Endothelial cell of umbilical vein (primary cell): Measurements from ENCODE around the gene THSD1. TPM values are rescaled to one million over a fixed set of nuclear protein-coding genes. Genes with fewer than 3 reads are reported as not detected.

Experiments
- BruUV-seq: library from RNA; stranded (reverse); fragments of 400-500 nt; replicated peaks from 2 replicates; lab custom pipeline; 2021; lab: Mats Ljungman, UMichigan
- CTCF ChIA-PET: fragments of 300-600, 350-600 bp; sonication (Branson Sonifier 250); formaldehyde crosslinking; loops from one replicate; lab custom pipeline; 2021; ENCODE audit warnings: antibody characterized with exemption, inconsistent platforms; lab: Charles Lee
- POLR2A ChIA-PET: fragments of 300-600, 350-600 bp; sonication (Branson Sonifier 250); formaldehyde crosslinking; loops from one replicate; lab custom pipeline; 2021; ENCODE audit warnings: antibody characterized with exemption, inconsistent platforms; lab: Charles Lee
- DNase-seq: peaks from one replicate; pipeline ENCODE4 v3.0.0-alpha.2; 2011; ENCODE audit warnings: low read depth, low spot score
- FAIRE-seq: peaks from 2 replicates; lab custom pipeline; 2011; peaks lifted over from hg19 to GRCh38; lab: Jason Lieb, UNC
- H2AFZ ChIP-seq: 2 replicates; pipeline ENCODE4 v1.6.0; 2012; ENCODE audit warnings: low read depth, low read length, control low read depth, inconsistent platforms
- H3K27ac ChIP-seq: 2 replicates; pipeline ENCODE4 v1.5.1; 2011; ENCODE audit warnings: low read depth, mild to moderate bottlenecking, control low read depth, low read length, moderate library complexity; ENCODE audit not compliant: insufficient read depth
- H3K27me3 ChIP-seq, 2 experiments: 2 replicates each; pipeline versions ENCODE4 v1.6.0 to v1.6.1; 2011; ENCODE audit warnings: low read length in 2 of 2, mixed read lengths in 1 of 2; ENCODE audit not compliant: control insufficient read depth in 2 of 2, insufficient read depth in 2 of 2
- H3K36me3 ChIP-seq, 2 experiments: 2 replicates in 1 of 2; 3 replicates in 1 of 2; pipeline ENCODE4 v1.5.1; 2011; ENCODE audit warnings: low read length in 2 of 2, mild to moderate bottlenecking in 1 of 2, moderate library complexity in 1 of 2; ENCODE audit not compliant: control insufficient read depth in 2 of 2, insufficient read depth in 2 of 2; ENCODE audit errors: extremely low read depth in 1 of 2
- H3K4me1 ChIP-seq: 3 replicates; pipeline ENCODE4 v1.5.1; 2011; ENCODE audit warnings: mild to moderate bottlenecking, low read length; ENCODE audit not compliant: control insufficient read depth, insufficient read depth; ENCODE audit errors: extremely low read depth
- H3K4me2 ChIP-seq: 2 replicates; pipeline ENCODE4 v1.6.1; 2011; ENCODE audit warnings: low read length, control low read depth, mixed read lengths; ENCODE audit not compliant: insufficient read depth
- H3K4me3 ChIP-seq, 3 experiments: fragments of 200-600 bp in 1 of 3; sonication (generic), shearing (Covaris generic) in 1 of 3; replicated peaks in 1 of 3; 2 replicates each; pipeline ENCODE4 v1.5.1; 2011 to 2016; ENCODE audit warnings: control low read depth in 3 of 3, low read length in 3 of 3, mild to moderate bottlenecking in 2 of 3, inconsistent platforms in 1 of 3, low read depth in 1 of 3, moderate library complexity in 1 of 3; ENCODE audit not compliant: insufficient read depth in 1 of 3
- H3K79me2 ChIP-seq: 2 replicates; pipeline ENCODE4 v1.6.0; 2012; ENCODE audit warnings: low read length, inconsistent platforms; ENCODE audit not compliant: control insufficient read depth, insufficient read depth
- H3K9ac ChIP-seq: replicated peaks from 2 replicates; pipeline ENCODE3; 2011; ENCODE audit warnings: low read length, control low read depth; ENCODE audit not compliant: insufficient read depth; ENCODE audit errors: extremely low read depth
- H3K9me1 ChIP-seq: replicated peaks from 3 replicates; pipeline ENCODE4 v1.6.0; 2011; ENCODE audit warnings: mild to moderate bottlenecking, low read length; ENCODE audit not compliant: control insufficient read depth, insufficient read depth; ENCODE audit errors: extremely low read depth
- H3K9me3 ChIP-seq: replicated peaks from 2 replicates; pipeline ENCODE4 v1.5.1; 2012; ENCODE audit warnings: low read length, inconsistent platforms; ENCODE audit not compliant: control insufficient read depth, insufficient read depth
- H4K20me1 ChIP-seq: replicated peaks from 2 replicates; pipeline ENCODE3; 2011; ENCODE audit warnings: mild to moderate bottlenecking, low read length; ENCODE audit not compliant: control insufficient read depth, insufficient read depth; ENCODE audit errors: extremely low read depth
- EZH2 ChIP-seq: IDR thresholded peaks from 2 replicates; pipeline ENCODE4 v1.6.1; 2012; ENCODE audit warnings: borderline replicate concordance, low read depth, mild to moderate bottlenecking, moderate library complexity, low read length, inconsistent platforms; ENCODE audit not compliant: severe bottlenecking
- FOS ChIP-seq: IDR thresholded peaks from 2 replicates; pipeline ENCODE4 v1.6.1; 2011; ENCODE audit warnings: mild to moderate bottlenecking, low read length, moderate library complexity, borderline replicate concordance; ENCODE audit not compliant: insufficient read depth
- GATA2 ChIP-seq: IDR thresholded peaks from 2 replicates; pipeline ENCODE4 v1.7.0; 2011; ENCODE audit warnings: low read depth, mild to moderate bottlenecking, moderate library complexity, mixed read lengths, low read length; ENCODE audit not compliant: insufficient read length, insufficient read depth
- JUN ChIP-seq: IDR thresholded peaks from 2 replicates; pipeline ENCODE4 v1.6.1; 2011; ENCODE audit warnings: borderline replicate concordance, low read depth; ENCODE audit not compliant: insufficient read length, insufficient read depth
- MYC ChIP-seq: IDR thresholded peaks from one replicate; pipeline ENCODE4 v1.6.1; 2011; ENCODE audit warnings: mild to moderate bottlenecking, low read depth, low read length
- POLR2A ChIP-seq: IDR thresholded peaks from 2 replicates; pipeline ENCODE4 v1.6.1; 2012; ENCODE audit warnings: low read depth, mild to moderate bottlenecking, control low read depth, low read length
- POLR2AphosphoS5 ChIP-seq: IDR thresholded peaks from 2 replicates; pipeline ENCODE4 v1.6.1; 2012; ENCODE audit warnings: low read depth, mild to moderate bottlenecking, control low read depth, low read length, moderate library complexity; ENCODE audit not compliant: insufficient read depth
- dilution Hi-C: fragments of 300-500 bp; cut with MboI; formaldehyde crosslinking; loops from one replicate; pipeline ENCODE4 v1.15.0; 2019; ENCODE audit warnings: low sequenced_read_pairs; ENCODE audit not compliant: extremely low pct_ligation_motif_present
- intact Hi-C: fragments of 100-400 bp; cut with micrococcal nuclease; formaldehyde crosslinking; loops from one replicate; pipeline ENCODE4 v1.10.0; 2022
- polyA plus RNA-seq, 4 experiments: library from polyadenylated mRNA; depleted of rRNA in 3 of 4; stranded (reverse) in 3 of 4; unstranded in 1 of 4; fragments of >200 nt; gene quantifications; 2 replicates each; pipeline versions ENCODE4 v1.2.1 to v1.2.3, GENCODE V29; 2011 to 2012; ENCODE audit warnings: missing spikeins in 1 of 4
- total RNA-seq: library from RNA; stranded (reverse); gene quantifications from 2 replicates; pipeline ENCODE4 v1.2.3, GENCODE V29; 2021
- TF ChIP-seq, protein P1 (sequence below), 2 donors: IDR thresholded peaks; 1 replicate in 1 of 2; 2 replicates in 1 of 2; pipeline ENCODE4 v1.5.1; 2011; ENCODE audit warnings: low read length in 2 of 2, mild to moderate bottlenecking in 2 of 2, moderate library complexity in 2 of 2, control low read depth in 1 of 2, inconsistent platforms in 1 of 2, low read depth in 1 of 2; ENCODE audit not compliant: insufficient read depth in 1 of 2; ENCODE audit errors: extremely low read depth in 1 of 2
- TF ChIP-seq, protein P2 (sequence below): IDR thresholded peaks from 2 replicates; pipeline ENCODE4 v1.6.1; 2011; ENCODE audit not compliant: insufficient read depth, insufficient read length

Gene THSD1
- total and polyA plus RNA-seq, 2 donors (not counting 3 experiments of a cell fraction or from before 2014, with no cell fraction given): 25.4 to 27.6 TPM

DNA sequence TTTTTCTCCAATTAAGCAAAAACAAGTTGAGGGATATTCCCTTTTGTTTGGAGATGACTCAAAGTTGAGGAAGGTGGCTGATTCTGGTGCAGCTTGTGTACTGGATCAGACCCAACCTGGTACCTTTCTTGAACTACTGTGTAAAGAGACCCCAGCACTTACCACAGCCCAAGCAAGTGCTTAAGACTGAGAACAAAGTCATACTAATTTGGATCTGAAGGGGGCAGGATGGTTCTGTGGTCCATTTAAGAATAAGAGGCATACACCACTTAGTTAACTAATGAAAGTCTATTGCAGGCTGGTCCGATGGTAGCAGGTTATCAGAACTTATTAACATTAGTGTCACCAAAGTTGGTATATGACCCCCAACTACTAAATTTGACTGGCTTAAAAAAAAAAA is 6.3 kb downstream of the THSD1 start:
- Histone ChIP-seq H3K36me3 (peaks cover 8 to 13% of the 10 kb centered on the region in 2 experiments), H3K9ac (no peak overlapping the region), H3K79me2 (peaks cover 16% of the 10 kb centered on the region), H3K4me1 (peaks cover 10% of the 10 kb centered on the region), H4K20me1 (no peaks in the 10 kb centered on the region), H3K4me3 (no peak overlapping the region), H3K27me3 (no peaks in the 10 kb centered on the region), H3K9me1 (no peaks in the 10 kb centered on the region), H3K27ac (no peak overlapping the region), H3K4me2 (no peak overlapping the region), H2AFZ (no peak overlapping the region), H3K9me3 (no peaks in the 10 kb centered on the region)
- no TSS peak for BruUV-seq
- POLR2A ChIA-PET: no interaction called here
- FAIRE-seq (no peak), DNase-seq (peak; percentile 69)
- intact Hi-C loops (loop anchor here (1.0 kb wide), 1 partner anchor 51 kb away; the partner anchor contains the start of gene VPS36), dilution Hi-C loops (no loop called here)
- TF ChIP-seq MYC (no peak), POLR2AphosphoS5 (no peak), EZH2 (no peak)
- TF ChIP-seq, protein P1, sequence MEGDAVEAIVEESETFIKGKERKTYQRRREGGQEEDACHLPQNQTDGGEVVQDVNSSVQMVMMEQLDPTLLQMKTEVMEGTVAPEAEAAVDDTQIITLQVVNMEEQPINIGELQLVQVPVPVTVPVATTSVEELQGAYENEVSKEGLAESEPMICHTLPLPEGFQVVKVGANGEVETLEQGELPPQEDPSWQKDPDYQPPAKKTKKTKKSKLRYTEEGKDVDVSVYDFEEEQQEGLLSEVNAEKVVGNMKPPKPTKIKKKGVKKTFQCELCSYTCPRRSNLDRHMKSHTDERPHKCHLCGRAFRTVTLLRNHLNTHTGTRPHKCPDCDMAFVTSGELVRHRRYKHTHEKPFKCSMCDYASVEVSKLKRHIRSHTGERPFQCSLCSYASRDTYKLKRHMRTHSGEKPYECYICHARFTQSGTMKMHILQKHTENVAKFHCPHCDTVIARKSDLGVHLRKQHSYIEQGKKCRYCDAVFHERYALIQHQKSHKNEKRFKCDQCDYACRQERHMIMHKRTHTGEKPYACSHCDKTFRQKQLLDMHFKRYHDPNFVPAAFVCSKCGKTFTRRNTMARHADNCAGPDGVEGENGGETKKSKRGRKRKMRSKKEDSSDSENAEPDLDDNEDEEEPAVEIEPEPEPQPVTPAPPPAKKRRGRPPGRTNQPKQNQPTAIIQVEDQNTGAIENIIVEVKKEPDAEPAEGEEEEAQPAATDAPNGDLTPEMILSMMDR (IDR thresholded peaks at IDR 0.05; ENCODE audit: extremely low read depth in 1 of 2, insufficient read depth in 1 of 2, low read depth in 1 of 2, low read length in 2 of 2): peak in 1 of 2 donors; percentile 24
- CTCF ChIA-PET: interaction anchor here (1.0 to 4.8 kb wide), 3 partner anchors 17 to 49 kb away, joined by 3 to 50 read pairs (median 5); partner anchors contain the start of gene VPS36

DNA sequence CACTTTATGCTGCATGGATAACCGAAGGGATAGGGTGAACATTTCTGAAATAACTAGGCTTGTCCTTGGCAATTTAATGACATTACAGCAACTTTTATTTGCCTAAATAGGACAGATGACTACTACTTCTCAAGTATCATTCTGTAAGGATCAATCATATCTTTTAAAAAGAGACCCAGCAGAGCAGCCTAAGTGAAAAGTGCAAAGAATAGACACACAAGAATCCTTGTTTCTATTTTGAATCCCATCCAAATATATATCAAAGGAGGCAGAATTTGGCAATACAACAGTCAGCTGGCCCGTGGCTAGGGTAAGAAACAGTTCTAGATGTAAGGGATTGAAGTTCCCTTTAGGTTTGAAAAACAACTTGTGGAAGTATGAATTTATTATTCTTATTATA is 6.9 kb downstream of the THSD1 start:
- H2AFZ ChIP-seq: no peak overlapping the region
- ChIA-PET CTCF (interaction anchor here (1.0 to 4.8 kb wide), 3 partner anchors 17 to 50 kb away, joined by 3 to 50 read pairs (median 5); partner anchors contain the start of gene VPS36), POLR2A (no interaction called here)
- peaks cover 7% of the 10 kb centered on the region for H3K4me1 ChIP-seq
- no peaks in the 10 kb centered on the region for H3K9me1 ChIP-seq
- no peak overlapping the region for H3K9ac ChIP-seq
- no peaks in the 10 kb centered on the region for H3K27me3 ChIP-seq
- intact Hi-C loops: loop anchor here (1.0 kb wide), 1 partner anchor 51 kb away; the partner anchor contains the start of gene VPS36
- dilution Hi-C loops: no loop called here
- DNase-seq (no peak), FAIRE-seq (no peak)
- TF ChIP-seq EZH2: no peak
- no peak for TF ChIP-seq GATA2
- TF ChIP-seq POLR2AphosphoS5: no peak
- TF ChIP-seq, protein P1 (IDR thresholded peaks at IDR 0.05; ENCODE audit: extremely low read depth in 1 of 2, insufficient read depth in 1 of 2, low read depth in 1 of 2, low read length in 2 of 2): no peak
- no peak for TF ChIP-seq POLR2A
- TF ChIP-seq MYC: no peak
- TF ChIP-seq, protein P2, sequence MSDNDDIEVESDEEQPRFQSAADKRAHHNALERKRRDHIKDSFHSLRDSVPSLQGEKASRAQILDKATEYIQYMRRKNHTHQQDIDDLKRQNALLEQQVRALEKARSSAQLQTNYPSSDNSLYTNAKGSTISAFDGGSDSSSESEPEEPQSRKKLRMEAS: no peak
- TF ChIP-seq JUN: no peak
- TF ChIP-seq FOS: no peak
- H4K20me1 ChIP-seq: no peaks in the 10 kb centered on the region
- H3K4me3 ChIP-seq: no peak overlapping the region
- H3K27ac ChIP-seq: no peak overlapping the region
- peaks cover 8 to 13% of the 10 kb centered on the region in 2 experiments for H3K36me3 ChIP-seq
- BruUV-seq: no TSS peak
- no peaks in the 10 kb centered on the region for H3K9me3 ChIP-seq
- peaks cover 12% of the 10 kb centered on the region for H3K79me2 ChIP-seq
- no peak overlapping the region for H3K4me2 ChIP-seq
